Stimulated activated CD4-positive, alpha-beta T cell treated with anti-CD3 and anti-CD28 coated beads, Interleukin-1b, Interleukin-23, amount 100 ng/mL, for 24 hours (primary cell): ENCODE results near the gene FDXR.

Experiments
- DNase-seq, 4 experiments: peaks; one replicate each; pipeline ENCODE4 v3.0.0-alpha.2; 2020; ENCODE audit warnings: low read depth in 4 of 4, low spot score in 1 of 4

The FDXR gene

DNA sequence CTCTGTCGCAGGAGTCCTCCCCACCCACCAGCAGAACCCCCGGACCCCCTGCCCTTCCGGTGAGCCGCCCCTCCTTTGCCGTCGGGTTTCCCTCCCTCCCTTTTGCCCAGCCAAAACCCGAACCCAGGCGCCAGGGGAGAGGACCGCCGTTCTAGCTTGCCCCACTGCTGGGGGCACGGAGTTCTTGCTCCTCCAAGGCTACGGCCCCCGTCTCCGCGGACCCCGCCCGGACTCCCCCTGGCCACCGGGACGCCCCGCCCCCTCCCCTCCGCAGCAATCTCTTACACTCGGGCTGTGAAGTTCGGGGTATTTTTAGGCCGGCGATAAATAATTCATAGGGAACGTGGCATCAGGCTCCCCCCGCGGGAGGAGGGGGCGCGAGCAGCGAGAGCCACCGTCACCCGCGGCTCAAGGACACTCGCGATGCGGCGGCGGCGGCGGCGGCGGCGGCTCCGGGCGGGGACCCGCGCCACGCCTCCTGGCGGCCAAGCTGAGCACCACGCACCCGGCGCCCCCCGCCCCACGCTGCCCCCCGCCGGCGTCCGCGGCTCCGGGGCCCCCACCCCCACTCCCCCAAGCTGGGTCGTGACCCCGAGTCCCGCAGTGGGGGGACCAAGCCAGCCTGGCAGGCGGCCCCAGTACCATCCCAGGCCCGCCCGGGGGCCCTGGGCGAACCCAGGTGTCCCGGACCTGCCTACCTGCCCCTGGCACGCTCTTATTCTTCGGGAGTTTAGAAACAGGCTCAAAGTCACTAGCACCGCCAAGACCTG lies 13.2 kb downstream of the FDXR start, which contains the start of gene GRIN2C:
GRIN2C (minus strand) TSS at position 427 of the 770 bp plus-strand sequence. CDS start 4,793 bp downstream, outside the sequence.
- no peak for DNase-seq

DNA sequence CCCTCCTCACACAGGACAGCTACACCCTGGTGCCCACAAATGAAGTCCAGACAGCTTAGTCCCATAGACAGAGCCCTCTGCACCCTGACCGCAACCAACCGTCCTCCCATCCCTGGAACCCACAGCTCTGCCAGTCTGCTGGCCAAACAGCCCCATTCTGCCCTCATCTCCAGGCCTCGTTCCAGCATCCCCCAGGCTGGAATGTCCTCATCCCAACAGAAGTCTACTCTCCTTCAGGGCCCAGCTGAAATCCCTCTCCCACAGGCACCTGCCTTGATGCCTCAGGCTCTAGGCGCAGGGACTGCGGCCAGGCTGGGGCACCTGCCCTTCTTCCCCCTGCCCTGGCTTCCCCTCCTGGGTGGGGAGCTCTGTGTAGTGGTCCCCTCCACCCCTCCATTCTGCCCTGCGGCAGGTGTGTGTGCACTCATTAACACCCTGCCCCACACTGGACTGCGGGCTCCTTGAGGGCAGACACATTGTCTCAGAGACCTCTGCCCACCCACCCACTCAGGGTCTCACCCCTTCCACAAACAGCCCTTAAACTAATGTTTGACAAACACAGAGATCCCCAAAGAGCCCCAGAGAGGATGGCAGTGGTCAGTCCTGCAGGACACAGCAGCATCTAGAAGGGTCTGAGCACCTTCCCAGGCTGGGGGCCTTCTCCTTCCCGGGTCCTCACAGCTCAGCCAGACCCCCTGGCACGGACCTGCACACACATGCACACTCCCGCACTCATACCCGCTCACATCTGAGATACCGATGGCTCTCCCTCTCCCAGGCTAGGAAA lies 13.9 kb downstream of the FDXR start:
- no peak for DNase-seq

DNA sequence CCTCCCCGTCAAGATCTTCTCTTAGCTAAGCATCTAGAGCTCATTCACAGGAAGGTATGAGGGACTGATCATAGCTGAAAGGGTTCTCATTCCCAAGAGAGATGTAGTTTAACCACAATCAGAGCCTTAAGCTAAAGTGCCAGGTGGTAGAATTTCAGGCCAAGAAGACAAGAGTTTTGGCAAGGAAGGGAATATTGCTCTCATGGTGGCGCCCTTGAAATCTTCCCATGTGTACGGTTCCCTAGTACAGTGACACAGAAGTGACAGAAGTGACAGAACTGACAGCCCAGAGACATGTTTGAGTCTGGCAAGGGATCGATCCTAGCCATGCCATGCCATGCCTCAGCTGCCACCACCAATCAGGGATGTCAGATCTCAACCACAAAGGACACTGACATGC lies 15.6 kb downstream of the FDXR start:
- DNase-seq, result no peak

DNA sequence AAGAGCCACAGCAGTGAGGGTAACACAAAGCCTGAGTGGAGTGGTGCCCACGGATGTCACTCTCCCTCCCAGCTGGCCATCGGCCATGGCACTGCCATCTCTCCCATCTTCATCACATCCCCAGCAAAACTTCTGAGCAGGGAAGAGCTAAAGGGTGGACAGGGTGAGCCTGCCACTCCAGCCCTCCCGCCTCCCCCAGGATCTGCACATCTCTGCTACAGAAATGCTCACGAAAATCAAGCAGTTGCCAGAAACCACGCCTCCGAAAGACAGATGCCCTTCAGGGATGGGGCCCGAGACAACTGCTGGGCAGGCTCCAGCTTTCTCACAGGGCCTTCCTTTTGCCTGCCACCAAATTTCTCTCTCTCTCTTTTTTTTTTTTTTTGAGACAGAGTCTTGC lies 16.7 kb downstream of the FDXR start:
- no peak for DNase-seq

DNA sequence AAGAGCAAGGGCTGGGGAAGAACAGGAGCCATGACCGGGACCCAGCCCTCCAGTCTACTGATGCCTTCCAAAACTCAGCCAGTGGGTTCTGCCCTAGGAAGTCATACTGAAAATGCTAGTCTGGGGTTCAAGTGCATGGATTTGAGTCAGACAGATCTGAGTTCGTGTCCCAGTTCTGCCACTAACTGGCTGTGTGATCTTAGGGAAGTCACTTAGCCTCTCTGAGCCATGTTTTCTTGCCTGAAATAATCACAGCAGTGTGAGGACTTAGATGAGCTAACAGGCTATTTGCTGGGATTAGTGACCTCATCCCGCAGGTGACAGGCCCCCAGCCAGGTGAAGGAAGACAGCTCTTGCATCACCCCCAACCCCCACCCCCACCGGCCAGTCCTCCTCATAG lies 17.5 kb downstream of the FDXR start:
- DNase-seq, result no peak

DNA sequence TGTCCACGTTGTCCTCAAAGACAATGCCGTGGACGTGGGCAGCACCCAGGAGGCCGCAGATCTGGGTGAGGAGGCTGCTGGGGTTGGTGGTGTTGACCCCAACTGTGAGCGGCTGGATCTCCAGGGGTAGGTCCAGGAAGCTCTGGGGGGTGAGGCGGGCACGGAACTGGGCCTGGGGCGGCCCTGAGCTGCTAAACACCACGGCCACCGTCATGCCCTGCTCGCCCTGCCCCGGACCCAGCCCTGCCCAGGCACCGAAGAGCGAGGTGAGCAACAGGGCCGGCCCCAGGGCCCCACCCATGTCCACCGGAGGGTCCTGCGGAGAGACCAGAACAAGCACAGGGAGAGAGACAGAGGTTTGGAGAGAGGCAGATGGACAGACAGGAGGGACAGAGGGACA lies 18.0 kb downstream of the FDXR start:
- DNase-seq, result no peak

DNA sequence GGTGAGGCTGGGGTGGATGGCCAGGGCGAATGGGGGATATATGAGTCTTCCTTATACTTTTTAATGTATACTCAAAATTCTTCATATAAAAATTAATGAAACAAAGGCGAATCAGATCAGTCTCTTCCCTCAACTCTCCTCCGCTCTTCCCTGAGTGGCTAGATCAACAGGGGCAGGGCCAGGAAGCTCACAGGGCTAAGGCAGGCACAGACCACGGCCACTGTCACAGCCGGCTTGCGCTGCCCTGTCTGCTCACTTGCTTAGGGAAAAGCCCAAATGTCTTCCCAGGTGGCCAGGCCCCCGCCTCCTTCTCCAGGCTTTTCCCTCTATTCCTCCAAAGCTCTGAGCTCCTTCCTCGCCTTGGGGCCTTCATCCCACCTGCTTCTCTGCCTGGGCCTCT lies 19.1 kb downstream of the FDXR start:
- DNase-seq, result no peak

DNA sequence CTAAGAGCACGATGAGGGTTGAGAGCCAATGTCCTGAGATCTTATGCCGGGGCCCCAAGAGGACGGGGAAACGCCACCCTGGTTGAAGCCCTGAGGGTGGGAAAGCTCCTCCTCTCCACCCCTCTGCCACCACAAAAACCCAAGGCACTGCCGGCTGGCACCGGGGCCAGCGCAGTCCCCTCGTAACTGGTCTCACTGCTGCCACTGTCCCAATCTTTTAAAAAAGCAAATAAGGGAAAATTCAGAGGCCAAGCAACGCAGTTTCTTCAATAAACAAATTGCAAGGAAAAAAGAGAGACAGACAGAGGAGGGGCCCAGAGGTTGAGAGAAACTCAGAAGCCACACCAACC lies 19.8 kb downstream of the FDXR start:
- no peak for DNase-seq

DNA sequence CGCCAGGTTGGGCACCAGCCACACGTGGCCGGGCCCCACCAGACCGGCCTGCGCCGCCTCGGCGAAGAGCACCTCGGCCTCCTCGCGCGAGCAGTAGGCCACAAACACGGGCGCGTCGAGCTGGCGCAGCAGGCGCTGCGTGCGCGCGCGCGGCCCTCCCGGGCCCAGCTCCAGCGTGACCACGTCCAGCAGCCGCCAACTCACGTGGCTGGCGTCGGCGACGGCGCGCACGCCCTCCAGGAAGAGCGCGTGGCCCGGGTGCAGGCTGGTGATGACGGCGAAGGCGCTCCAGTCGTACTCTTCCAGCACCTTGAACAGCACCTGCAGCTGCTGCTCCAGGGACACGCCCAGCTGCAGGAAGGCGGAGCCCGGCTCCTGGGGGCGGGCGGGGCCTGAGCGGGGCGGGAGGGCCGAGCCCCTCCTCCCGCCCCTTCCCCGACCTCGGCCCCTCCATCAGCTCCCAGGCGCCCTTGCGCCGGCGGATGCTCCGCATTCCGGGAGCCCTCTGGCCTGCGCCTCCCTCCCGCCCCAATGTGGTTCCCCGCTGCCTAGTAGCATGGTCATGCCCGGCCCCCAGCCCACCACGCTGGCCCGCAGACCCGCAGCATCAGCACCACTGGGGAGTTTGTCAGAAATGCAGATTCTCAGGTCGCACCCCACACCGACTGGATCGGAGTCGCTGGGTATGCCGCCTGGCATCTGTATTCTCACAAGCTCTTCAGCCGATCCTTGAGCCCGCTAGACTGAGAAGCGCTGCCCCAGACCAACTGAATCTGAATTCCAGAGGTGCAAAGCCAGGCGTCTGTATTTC lies 20.4 kb downstream of the FDXR start:
- DNase-seq, result peak; percentile 23 to 47 (median 42)

DNA sequence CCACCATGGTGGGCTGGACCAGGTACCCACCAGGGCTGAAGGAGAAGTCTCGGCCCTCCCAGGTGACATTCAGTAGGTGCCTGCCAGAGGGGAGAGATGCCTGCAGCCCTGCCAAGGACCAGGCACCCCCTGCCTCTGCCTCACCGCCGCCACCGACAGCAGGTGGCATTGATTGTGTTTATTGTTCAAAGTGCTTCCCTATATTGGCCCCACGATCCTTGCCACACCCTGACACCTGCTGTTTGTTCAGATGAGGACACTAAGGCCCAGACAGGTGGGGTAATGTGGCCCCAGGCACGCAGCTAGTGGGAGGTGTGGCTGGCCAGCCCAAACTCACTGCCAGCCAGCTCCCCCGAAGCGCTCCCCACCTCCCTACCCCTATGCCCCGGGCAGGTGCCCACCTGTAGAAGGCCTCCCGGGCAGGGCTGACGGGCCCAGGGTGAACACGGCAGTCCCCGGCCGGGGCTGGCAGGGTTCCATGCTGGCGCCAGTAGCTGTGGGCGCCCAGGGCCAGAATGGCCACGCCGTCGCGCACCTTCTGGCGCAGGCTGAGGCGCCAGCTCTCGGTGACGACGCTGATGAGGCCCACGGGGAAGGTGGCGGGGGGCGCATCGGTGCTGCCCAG lies 21.1 kb downstream of the FDXR start:
- no peak for DNase-seq

DNA sequence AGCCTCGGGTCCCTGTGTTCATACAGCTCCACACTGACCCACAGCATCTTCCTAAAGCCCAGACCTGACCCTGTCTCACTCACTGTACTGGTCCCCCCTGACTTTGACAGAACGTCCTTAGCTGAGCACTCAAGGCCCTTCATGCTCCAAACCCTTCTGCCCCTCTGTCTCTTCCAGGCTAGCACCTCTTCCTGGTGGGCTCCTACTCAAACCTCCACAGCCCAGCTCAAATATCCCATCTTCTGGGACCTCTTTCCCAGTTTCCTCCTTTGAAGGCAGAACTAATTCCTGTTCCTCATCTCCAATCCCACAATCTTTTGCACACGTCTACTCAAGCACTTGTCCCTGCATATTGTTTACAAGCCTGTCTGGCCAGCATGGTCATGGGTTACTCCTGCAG lies 21.9 kb downstream of the FDXR start:
- no peak for DNase-seq

DNA sequence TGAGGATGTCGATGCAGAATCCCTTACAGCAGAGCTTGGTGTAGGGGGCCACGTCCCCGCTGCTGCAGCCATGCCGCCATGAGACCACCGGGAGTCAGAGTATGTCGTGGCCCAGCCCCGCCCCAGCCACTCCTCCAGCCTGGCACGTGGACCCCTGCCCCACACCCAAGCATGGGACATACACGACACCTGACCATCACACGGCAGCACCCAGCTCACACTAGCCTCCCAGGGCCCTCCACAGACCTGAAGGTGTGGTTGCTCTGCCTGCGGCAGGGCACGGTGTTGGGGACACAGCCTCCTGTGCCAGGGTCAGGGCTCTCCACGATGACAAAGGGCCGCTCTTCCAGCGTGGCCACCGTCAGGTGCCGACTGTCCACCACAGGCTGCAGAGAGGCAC lies 22.5 kb downstream of the FDXR start:
- no peak for DNase-seq

DNA sequence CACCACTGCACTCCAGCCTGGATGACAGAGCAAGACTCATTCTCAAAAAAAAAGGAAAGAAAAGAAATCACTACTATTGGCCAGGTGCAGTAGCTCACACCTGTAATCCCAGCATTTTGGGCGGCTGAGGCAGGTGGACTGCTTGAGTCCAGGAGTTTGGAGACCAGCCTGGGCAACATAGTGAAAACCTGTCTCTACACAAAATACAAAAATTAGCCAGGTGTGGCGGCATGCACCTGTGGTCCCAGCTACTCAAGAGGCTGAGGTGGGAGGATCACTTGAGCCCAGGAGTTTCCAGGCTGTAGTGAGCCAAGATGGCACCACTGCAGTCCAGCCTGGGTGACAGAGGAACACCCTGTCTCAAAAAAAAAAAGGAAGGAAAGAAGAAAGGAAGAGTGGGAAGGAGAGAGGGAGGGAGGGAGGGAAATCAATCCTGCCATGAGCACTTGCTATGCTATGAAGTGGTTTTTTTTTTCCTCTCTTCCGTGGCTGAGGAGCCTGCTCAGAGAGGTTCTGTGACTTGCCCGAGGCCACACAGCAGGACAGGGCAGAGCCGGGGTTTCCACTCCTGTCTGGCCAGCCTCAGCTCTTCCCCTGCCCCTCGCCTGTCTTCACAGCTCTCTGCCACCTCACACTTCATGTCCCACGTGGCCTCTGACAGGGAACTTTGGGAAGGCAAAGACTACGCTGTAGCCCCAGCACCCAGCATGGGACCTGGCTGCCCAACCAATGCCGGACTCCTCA lies 24.0 kb downstream of the FDXR start:
- DNase-seq, result no peak

DNA sequence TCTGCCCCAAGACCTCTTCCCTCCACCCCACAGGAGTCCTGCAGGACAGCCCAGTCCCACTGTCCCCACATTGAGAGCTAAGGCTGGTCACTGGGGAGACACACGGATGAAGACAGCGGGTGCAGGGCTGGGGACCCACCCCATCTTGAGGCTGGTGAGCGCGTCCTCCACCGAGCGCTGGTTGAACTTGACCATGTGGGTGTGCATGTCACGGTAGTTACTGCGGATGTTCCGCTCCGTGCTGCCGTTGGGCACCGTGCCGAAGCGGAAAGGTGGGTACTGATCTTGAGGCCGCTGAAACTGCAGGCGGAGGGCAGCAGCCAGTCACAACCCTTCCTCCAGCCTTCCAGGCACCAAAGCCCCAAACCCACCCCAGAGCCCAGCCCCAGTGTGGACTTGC lies 26.2 kb downstream of the FDXR start:
- DNase-seq, result no peak

DNA sequence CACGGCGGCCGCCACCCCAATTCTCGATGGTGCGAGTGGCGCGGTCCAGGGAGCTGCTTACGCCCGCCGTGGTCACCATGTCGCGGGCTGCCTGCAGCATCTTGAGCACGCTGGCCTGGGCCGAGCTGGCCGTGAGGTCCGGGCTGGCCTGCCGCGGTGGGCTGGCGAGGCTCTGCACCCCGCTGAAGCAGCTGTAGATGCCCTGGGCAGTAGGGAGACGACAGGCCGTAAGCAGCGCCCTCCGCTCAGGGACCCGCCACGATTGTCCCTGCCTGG lies 29.5 kb downstream of the FDXR start:
- DNase-seq, result no peak

DNA sequence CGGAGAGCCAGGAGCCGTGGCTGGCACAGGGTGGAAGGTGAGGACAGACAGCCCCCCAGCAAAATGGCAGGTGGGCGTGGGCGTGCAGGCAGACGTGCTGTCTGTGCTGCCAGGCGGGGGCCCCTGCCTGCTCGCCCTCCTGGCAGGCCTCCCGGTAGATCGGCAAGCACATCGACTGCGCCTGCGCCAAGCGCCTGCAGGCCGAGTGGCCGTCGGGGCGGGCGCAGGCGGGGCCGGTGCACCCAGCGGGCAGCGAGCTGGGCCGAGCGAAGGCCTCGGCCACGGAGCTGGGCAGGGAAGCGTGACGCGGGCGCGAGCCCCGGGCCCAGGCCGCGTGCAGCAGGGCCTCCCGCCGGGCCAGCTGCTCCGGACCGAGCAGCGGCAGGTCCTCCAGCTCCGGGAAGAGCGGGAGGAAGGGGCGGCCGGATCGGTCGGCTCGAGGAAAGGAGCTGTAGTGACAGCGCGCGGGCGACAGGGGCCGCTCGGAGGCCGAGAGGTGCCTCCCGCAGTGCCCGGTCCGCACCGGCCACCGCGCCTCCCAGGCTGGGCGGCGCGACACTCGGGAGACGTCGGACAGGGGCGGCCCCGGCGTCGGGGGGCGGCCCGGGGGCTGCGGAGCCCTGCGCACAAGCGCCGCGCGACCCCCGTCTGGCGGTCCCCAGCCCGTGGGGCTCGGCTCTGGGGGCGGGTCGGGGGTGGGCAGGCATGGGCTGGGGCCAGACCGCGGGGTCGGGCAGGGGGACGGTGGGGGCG lies 30.0 kb downstream of the FDXR start:
- no peak for DNase-seq

DNA sequence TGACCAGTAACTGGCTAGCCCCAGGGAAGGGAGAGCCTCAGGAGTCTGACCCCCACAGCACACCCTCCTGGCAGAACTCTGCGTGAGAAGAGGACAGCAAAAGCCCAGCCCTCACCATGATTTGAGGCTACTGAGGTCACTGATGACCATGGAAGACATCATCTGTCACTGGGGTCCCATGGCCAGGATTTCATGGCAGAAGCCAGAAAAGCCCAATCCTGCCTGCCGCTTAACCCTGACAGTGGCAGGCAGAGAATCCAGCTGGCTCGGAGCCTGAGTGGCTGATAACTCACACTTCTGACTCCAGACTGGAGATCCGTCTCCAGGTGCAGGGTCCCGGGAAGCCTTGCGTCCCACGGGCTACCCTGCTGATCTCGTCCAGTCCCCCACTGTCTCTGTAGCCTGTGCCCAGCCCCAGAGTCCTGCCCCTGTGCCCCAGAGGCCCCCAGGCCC lies 30.6 kb downstream of the FDXR start:
- DNase-seq, result no peak

DNA sequence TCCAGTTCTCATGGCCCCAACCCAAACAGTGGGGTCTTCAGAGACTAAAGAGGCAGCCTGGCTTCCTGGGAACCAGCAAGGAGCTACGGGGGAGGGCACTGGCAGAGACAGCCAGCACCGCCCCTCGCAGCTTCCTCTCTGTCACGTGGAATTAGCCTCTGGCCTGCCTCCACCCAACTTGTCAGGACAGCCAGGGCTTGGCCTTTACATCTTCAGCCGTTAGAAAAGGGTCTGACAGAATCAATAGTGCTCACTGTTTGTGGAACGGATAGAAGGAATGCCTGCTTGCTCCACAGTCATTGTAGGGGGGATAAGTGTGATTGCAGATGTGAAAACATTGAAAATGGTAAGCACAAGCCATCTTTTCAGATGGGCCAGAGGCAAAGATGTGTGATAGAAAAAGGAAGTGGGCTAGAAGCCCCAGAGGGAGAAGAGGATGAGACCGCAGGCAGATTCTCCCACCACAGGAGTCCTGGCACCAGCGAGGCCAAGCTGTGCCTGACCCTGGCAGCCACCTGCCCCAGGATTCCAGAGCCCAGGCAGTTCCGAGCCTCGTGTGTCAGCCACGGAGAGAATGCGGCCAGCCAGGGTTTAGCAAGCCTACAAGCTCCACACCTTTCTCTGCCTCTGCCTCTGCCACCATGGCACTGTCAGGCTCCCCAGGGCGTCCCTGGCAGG lies 31.7 kb downstream of the FDXR start:
- no peak for DNase-seq

DNA sequence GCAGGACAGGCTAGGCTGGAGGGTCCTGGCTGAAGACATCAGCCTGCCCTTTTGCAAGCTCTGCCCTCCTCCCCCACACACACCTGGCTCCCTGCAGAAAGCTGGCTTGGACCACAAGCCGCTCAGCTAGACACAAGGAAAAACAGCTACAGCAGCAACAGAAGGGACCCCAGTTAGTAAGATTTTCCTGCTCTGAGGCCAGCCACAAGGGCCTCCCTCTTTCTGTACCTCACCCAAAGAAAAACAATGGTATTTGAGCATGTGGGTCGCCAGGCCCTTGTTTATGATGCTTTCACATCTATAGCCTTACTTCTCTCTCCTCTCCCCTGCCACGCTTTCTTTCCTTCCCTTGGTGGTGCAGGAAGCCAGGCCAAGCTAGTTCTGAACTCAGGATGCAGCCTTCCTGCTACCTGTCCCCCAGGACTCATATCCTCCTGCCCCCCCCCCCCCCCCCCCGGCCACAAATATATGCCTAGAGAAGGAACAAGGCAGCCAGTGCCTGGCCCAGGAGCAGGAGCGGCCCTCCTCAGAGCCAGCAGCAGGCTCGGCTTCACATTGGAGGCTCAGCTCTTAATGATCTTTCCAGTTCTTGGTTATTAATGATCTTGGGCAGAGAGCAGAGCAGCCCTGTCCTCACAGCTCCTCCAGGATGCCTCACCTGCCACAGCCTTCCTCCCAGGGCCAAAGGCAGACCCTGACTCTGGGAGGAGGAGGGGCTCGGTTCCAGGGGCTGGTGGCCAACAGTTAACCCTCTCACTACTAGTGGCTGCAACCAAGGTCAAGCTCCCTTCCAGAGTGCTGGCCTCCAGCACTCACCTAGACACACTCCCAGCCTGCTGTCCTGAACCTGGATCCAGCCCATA lies 32.6 kb downstream of the FDXR start:
- no peak for DNase-seq
